ENCODE data around the gene FASTKD3. TPM values are rescaled to one million over a fixed set of nuclear protein-coding genes. Genes with fewer than 3 reads are reported as not detected.

The FASTKD3 gene
- total and polyA plus RNA-seq, 10 of the 15 experiments (the other 5 are each of a cell fraction or from before 2014, with no cell fraction given): 12.1 to 59.6 (median 25.3) TPM

GRCh38 chr5:7827610-7828009 lies 41.2 kb downstream of the FASTKD3 start (continued):
- TF ChIP-seq BACH1 (IDR thresholded peaks at IDR 0.05; ENCODE audit: borderline replicate concordance) (no peak), SMAD1 (IDR thresholded peaks at IDR 0.05; ENCODE audit: low read depth, partially characterized antibody) (no peak), SP1 (IDR thresholded peaks at IDR 0.05; ENCODE audit: low read depth, low read length) (no peak), IRF4 (IDR thresholded peaks at IDR 0.05; ENCODE audit: low read depth, low read length) (no peak), YY1 (IDR thresholded peaks at IDR 0.05; ENCODE audit: low read depth, low read length) (no peak), STAT1 (conservative IDR thresholded peaks at IDR 0.05) (no peak)

- BruUV-seq (replicated peaks): no TSS peak
- Histone ChIP-seq H3K79me2 (ENCODE audit: control insufficient read depth, insufficient read depth, low read length) (no peaks in the 10 kb centered on the region), H3K9ac (ENCODE audit: control insufficient read depth, insufficient read depth, low read length) (no peak overlapping the region), H3K4me3 (no peak overlapping the region), H2AFZ (ENCODE audit: control insufficient read depth, low read depth, low read length) (no peak overlapping the region), H3K27ac (ENCODE audit: control insufficient read depth, insufficient read depth) (no peak overlapping the region), H4K20me1 (ENCODE audit: control insufficient read depth, insufficient read depth) (no peaks in the 10 kb centered on the region), H3K4me1 (ENCODE audit: control insufficient read depth, insufficient read depth, low read length) (no peaks in the 10 kb centered on the region), H3K27me3 (replicated peaks in 1 of 2; ENCODE audit: control insufficient read depth in 2 of 2, insufficient read depth in 2 of 2, low read length in 1 of 2) (peaks cover 0 to 1% of the 10 kb centered on the region in 2 experiments; a peak in 2 of 4 replicates), H3K9me3 (replicated peaks; ENCODE audit: control insufficient read depth, insufficient read depth, low read length) (no peaks in the 10 kb centered on the region), H3K36me3 (ENCODE audit: control insufficient read depth in 2 of 2, insufficient read depth in 2 of 2, low read length in 1 of 2) (no peaks in the 10 kb centered on the region), H3K4me2 (ENCODE audit: control insufficient read depth, insufficient read depth) (no peak overlapping the region)
- ChIA-PET POLR2A (no interaction called here), RAD21 (ENCODE audit: unreplicated experiment) (no interaction called here), SMC1A (ENCODE audit: uncharacterized antibody, unreplicated experiment) (no interaction called here), CTCF (no interaction called here)
- no peak for ATAC-seq
- no peak for FAIRE-seq
- 46% methylated on average over 11 of the region's 11 CpGs for WGBS (ENCODE audit: insufficient coverage, insufficient replicate concordance, low lambda C conversion rate, missing lambda C conversion rate)
- DNase-seq (ENCODE audit: low read depth, low spot score): no peak
- in situ Hi-C loops (cut with MboI) (no loop called here), intact Hi-C loops (cut with micrococcal nuclease; ENCODE audit: unreplicated experiment) (no loop called here)
- TF ChIP-seq, protein P1, sequence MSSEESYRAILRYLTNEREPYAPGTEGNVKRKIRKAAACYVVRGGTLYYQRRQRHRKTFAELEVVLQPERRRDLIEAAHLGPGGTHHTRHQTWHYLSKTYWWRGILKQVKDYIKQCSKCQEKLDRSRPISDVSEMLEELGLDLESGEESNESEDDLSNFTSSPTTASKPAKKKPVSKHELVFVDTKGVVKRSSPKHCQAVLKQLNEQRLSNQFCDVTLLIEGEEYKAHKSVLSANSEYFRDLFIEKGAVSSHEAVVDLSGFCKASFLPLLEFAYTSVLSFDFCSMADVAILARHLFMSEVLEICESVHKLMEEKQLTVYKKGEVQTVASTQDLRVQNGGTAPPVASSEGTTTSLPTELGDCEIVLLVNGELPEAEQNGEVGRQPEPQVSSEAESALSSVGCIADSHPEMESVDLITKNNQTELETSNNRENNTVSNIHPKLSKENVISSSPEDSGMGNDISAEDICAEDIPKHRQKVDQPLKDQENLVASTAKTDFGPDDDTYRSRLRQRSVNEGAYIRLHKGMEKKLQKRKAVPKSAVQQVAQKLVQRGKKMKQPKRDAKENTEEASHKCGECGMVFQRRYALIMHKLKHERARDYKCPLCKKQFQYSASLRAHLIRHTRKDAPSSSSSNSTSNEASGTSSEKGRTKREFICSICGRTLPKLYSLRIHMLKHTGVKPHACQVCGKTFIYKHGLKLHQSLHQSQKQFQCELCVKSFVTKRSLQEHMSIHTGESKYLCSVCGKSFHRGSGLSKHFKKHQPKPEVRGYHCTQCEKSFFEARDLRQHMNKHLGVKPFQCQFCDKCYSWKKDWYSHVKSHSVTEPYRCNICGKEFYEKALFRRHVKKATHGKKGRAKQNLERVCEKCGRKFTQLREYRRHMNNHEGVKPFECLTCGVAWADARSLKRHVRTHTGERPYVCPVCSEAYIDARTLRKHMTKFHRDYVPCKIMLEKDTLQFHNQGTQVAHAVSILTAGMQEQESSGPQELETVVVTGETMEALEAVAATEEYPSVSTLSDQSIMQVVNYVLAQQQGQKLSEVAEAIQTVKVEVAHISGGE (CRISPR knock-in tag; IDR thresholded peaks at IDR 0.05): no peak
- TF ChIP-seq CBFB (IDR thresholded peaks at IDR 0.05; ENCODE audit: low read depth) (no peak), KLF5 (IDR thresholded peaks at IDR 0.05; ENCODE audit: partially characterized antibody) (no peak), ZNF274 (IDR thresholded peaks at IDR 0.05; ENCODE audit: insufficient read depth, insufficient read length) (no peak), SIX5 (IDR thresholded peaks at IDR 0.05; ENCODE audit: low read depth, low read length, severe bottlenecking) (no peak), IKZF2 (IDR thresholded peaks at IDR 0.05) (no peak), RFX5 (IDR thresholded peaks at IDR 0.05; ENCODE audit: low read depth, low read length) (no peak), ETV6 (conservative IDR thresholded peaks at IDR 0.05 in 1 of 2, IDR thresholded peaks at IDR 0.05 in 1 of 2; ENCODE audit: borderline replicate concordance in 1 of 2, low read depth in 1 of 2) (no peak), FOXM1 (IDR thresholded peaks at IDR 0.05; ENCODE audit: low read depth, low read length) (no peak), PML (IDR thresholded peaks at IDR 0.05; ENCODE audit: low read length) (no peak), CHD4 (IDR thresholded peaks at IDR 0.05) (no peak), CREM (IDR thresholded peaks at IDR 0.05; ENCODE audit: low read depth) (no peak), NRF1 (conservative IDR thresholded peaks at IDR 0.05; ENCODE audit: low read depth, low read length) (no peak), HDAC2 (IDR thresholded peaks at IDR 0.05) (no peak)
- TF ChIP-seq, protein P2, sequence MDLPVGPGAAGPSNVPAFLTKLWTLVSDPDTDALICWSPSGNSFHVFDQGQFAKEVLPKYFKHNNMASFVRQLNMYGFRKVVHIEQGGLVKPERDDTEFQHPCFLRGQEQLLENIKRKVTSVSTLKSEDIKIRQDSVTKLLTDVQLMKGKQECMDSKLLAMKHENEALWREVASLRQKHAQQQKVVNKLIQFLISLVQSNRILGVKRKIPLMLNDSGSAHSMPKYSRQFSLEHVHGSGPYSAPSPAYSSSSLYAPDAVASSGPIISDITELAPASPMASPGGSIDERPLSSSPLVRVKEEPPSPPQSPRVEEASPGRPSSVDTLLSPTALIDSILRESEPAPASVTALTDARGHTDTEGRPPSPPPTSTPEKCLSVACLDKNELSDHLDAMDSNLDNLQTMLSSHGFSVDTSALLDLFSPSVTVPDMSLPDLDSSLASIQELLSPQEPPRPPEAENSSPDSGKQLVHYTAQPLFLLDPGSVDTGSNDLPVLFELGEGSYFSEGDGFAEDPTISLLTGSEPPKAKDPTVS (IDR thresholded peaks at IDR 0.05; ENCODE audit: low read depth, low read length): no peak
- TF ChIP-seq, protein P3, sequence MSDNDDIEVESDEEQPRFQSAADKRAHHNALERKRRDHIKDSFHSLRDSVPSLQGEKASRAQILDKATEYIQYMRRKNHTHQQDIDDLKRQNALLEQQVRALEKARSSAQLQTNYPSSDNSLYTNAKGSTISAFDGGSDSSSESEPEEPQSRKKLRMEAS (IDR thresholded peaks at IDR 0.05; ENCODE audit: low read depth, low read length): no peak
Measured at GRCh38 chr5:7825630-7826029, 43.2 kb downstream of the FASTKD3 start.
